HepG2 (cell line): Measurements from ENCODE around the gene ETF1. TPM values are rescaled to one million over a fixed set of nuclear protein-coding genes. Genes with fewer than 3 reads are reported as not detected.

Experiments
- AFF4 ChIP-seq: sonication (generic); formaldehyde crosslinking; IDR thresholded peaks from 2 replicates; pipeline ENCODE4 v1.4.0; 2020; ENCODE audit warnings: missing genetic modification reagents
- CREM ChIP-seq, 2 experiments: sonication (generic) in 1 of 2; formaldehyde crosslinking in 1 of 2; IDR thresholded peaks; 2 replicates each; pipeline versions ENCODE4 v1.4.0 to v1.6.1; 2016 to 2020; ENCODE audit warnings: antibody characterized with exemption in 1 of 2, mild to moderate bottlenecking in 1 of 2, missing genetic modification reagents in 1 of 2
- HOXA3 ChIP-seq: sonication (generic); formaldehyde crosslinking; IDR thresholded peaks from 2 replicates; pipeline ENCODE4 v1.5.0; 2020; ENCODE audit warnings: missing genetic modification reagents
- ISX ChIP-seq: sonication (generic); formaldehyde crosslinking; conservative IDR thresholded peaks from 2 replicates; pipeline ENCODE4 v1.5.0; 2020; ENCODE audit warnings: missing genetic modification reagents
- MAFF ChIP-seq: IDR thresholded peaks from 2 replicates; pipeline ENCODE4 v1.6.1; 2011; ENCODE audit warnings: low read depth, low read length, improper control_type of control experiment
- MTF1 ChIP-seq: sonication (generic); formaldehyde crosslinking; IDR thresholded peaks from 2 replicates; pipeline ENCODE4 v1.5.0; 2020; ENCODE audit warnings: missing genetic modification reagents
- PHF21A ChIP-seq: sonication (generic); formaldehyde crosslinking; IDR thresholded peaks from 2 replicates; pipeline ENCODE4 v1.5.0; 2020; ENCODE audit warnings: mild to moderate bottlenecking, missing genetic modification reagents
- ZFP41 ChIP-seq: sonication (generic); formaldehyde crosslinking; IDR thresholded peaks from 2 replicates; pipeline ENCODE4 v1.4.0; 2020; ENCODE audit warnings: mild to moderate bottlenecking, missing genetic modification reagents, borderline replicate concordance
- ZFY ChIP-seq: sonication (generic); formaldehyde crosslinking; IDR thresholded peaks from 2 replicates; pipeline ENCODE4 v1.4.0; 2020; ENCODE audit warnings: missing genetic modification reagents
- ZHX2 ChIP-seq, 2 experiments: sonication (generic) in 1 of 2; formaldehyde crosslinking in 1 of 2; IDR thresholded peaks; 2 replicates each; pipeline versions ENCODE4 v1.6.1 to v1.9.0; 2014 to 2022; ENCODE audit warnings: antibody characterized with exemption in 1 of 2, borderline replicate concordance in 1 of 2, inconsistent platforms in 1 of 2, low read depth in 1 of 2, missing genetic modification reagents in 1 of 2
- ZNF280B ChIP-seq: sonication (generic); formaldehyde crosslinking; IDR thresholded peaks from 2 replicates; pipeline ENCODE4 v1.5.0; 2020; ENCODE audit warnings: missing genetic modification reagents, mild to moderate bottlenecking, borderline replicate concordance
- ZNF350 ChIP-seq: sonication (generic); formaldehyde crosslinking; IDR thresholded peaks from 2 replicates; pipeline ENCODE4 v1.4.0; 2020; ENCODE audit warnings: mild to moderate bottlenecking, low read depth, missing genetic modification reagents, borderline replicate concordance
- ZSCAN25 ChIP-seq: sonication (generic); formaldehyde crosslinking; IDR thresholded peaks from 2 replicates; pipeline ENCODE4 v1.8.0; 2022; ENCODE audit warnings: mild to moderate bottlenecking, missing genetic modification reagents
- ZSCAN5A ChIP-seq: sonication (generic); formaldehyde crosslinking; IDR thresholded peaks from 2 replicates; pipeline ENCODE4 v1.8.0; 2022; ENCODE audit warnings: mild to moderate bottlenecking, missing genetic modification reagents, borderline replicate concordance
- polyA plus RNA-seq, 8 experiments: library from polyadenylated mRNA; depleted of rRNA in 3 of 8; stranded (reverse) in 7 of 8; unstranded in 1 of 8; fragments of >200 nt; fragmentation: Illumina TruSeq in 4 of 8; extraction: Trizol in 4 of 8; gene quantifications; 2 replicates each; pipeline versions ENCODE4 v1.2.1 to v1.2.3, GENCODE V29; 2011 to 2016; ENCODE audit warnings: low read depth in 4 of 8, missing spikeins in 1 of 8, mixed read lengths in 1 of 8; ENCODE audit not compliant: insufficient read depth in 1 of 8
- total RNA-seq, 5 experiments: library from RNA; depleted of rRNA; stranded (reverse); fragments of >200 nt; fragmentation: Illumina TruSeq; extraction: Trizol; gene quantifications; 2 replicates each; pipeline ENCODE4 v1.2.3, GENCODE V29; 2016; ENCODE audit warnings: low read depth in 1 of 5

Gene ETF1
- total and polyA plus RNA-seq, 2 of the 13 experiments (the other 11 are each of a cell fraction or from before 2014, with no cell fraction given): 52.1 to 184 TPM

GRCh38 chr5:138492560-138493045, 50.4 kb downstream of the ETF1 start (continued):
- TF ChIP-seq ZSCAN25 (CRISPR knock-in tag): peak; percentile 32; the same call in 1 of the 2 replicates
- no peak for TF ChIP-seq AFF4 (CRISPR knock-in tag)
- no peak for TF ChIP-seq ZSCAN5A (CRISPR knock-in tag)
- TF ChIP-seq ZFY (CRISPR knock-in tag): no peak
- no peak for TF ChIP-seq MAFF
- no peak for TF ChIP-seq ISX (CRISPR knock-in tag)
- no peak for TF ChIP-seq ZNF280B (CRISPR knock-in tag)
- TF ChIP-seq ZHX2 (IDR thresholded peaks at IDR 0.05; ENCODE audit: low read depth): no peak
- no peak for TF ChIP-seq ZHX2 (CRISPR knock-in tag; IDR thresholded peaks at IDR 0.05; ENCODE audit: borderline replicate concordance)
- no peak for TF ChIP-seq PHF21A
- TF ChIP-seq HOXA3 (CRISPR knock-in tag): no peak
- no peak for TF ChIP-seq ZNF350
- TF ChIP-seq CREM (IDR thresholded peaks at IDR 0.05): no peak
- no peak for TF ChIP-seq CREM (CRISPR knock-in tag; IDR thresholded peaks at IDR 0.05)
- no peak for TF ChIP-seq MTF1 (CRISPR knock-in tag)
- no peak for TF ChIP-seq ZFP41 (CRISPR knock-in tag)
